GM10847 (cell line): ENCODE measurements around the gene PCK1.

ENCODE experiments used
- POLR2A ChIP-seq: IDR thresholded peaks from 2 replicates; pipeline ENCODE4 v1.6.1; 2011; ENCODE audit not compliant: insufficient read length; ENCODE audit errors: extremely low read depth

Gene PCK1

GRCh38 chr20:57585466-57586213 lies 24.7 kb downstream of the PCK1 start:
- no peak for TF ChIP-seq POLR2A

GRCh38 chr20:57586370-57586793 lies 25.5 kb downstream of the PCK1 start:
- TF ChIP-seq POLR2A, result no peak

- TF ChIP-seq POLR2A, result no peak
Measured at GRCh38 chr20:57586943-57587277, 26.0 kb downstream of the PCK1 start.

- TF ChIP-seq POLR2A, result no peak
Measured at GRCh38 chr20:57587278-57587988, 26.5 kb downstream of the PCK1 start.

GRCh38 chr20:57587989-57588377 lies 27.1 kb downstream of the PCK1 start:
- TF ChIP-seq POLR2A, result no peak

- TF ChIP-seq POLR2A, result no peak
Measured at GRCh38 chr20:57588596-57588995, 27.7 kb downstream of the PCK1 start.

GRCh38 chr20:57589123-57589727 lies 28.3 kb downstream of the PCK1 start:
- no peak for TF ChIP-seq POLR2A

GRCh38 chr20:57589728-57590484 lies 29.0 kb downstream of the PCK1 start:
- TF ChIP-seq POLR2A, result no peak

- no peak for TF ChIP-seq POLR2A
Measured at GRCh38 chr20:57590485-57591288, 29.8 kb downstream of the PCK1 start.

GRCh38 chr20:57591289-57592229 lies 30.6 kb downstream of the PCK1 start:
- no peak for TF ChIP-seq POLR2A

GRCh38 chr20:57592263-57593092 lies 31.6 kb downstream of the PCK1 start:
- TF ChIP-seq POLR2A, result no peak

GRCh38 chr20:57593134-57593886 lies 32.4 kb downstream of the PCK1 start:
- TF ChIP-seq POLR2A, result no peak
